Sigmoid colon (tissue), 7 donors: ENCODE measurements around the gene HOXA6. TPM values are rescaled to one million over a fixed set of nuclear protein-coding genes. Genes with fewer than 3 reads are reported as not detected.

Experiments
- DNase-seq: peaks from one replicate; pipeline ENCODE4 v3.0.0-alpha.2; 2019
- H3K27ac ChIP-seq, 4 donors: fragments of 200-600 bp; sonication (generic); one replicate each; pipeline ENCODE4 v1.5.1; 2016 to 2019; ENCODE audit warnings: mild to moderate bottlenecking in 1 of 4
- H3K27me3 ChIP-seq, 3 donors: fragments of 200-600 bp; sonication (generic); one replicate each; pipeline ENCODE4 v1.5.1; 2019; ENCODE audit warnings: mild to moderate bottlenecking in 1 of 3
- H3K36me3 ChIP-seq, 4 donors: fragments of 200-600 bp; sonication (generic); one replicate each; pipeline ENCODE4 v1.5.1; 2016 to 2019
- H3K4me1 ChIP-seq, 4 donors: fragments of 200-600 bp; sonication (generic); one replicate each; pipeline ENCODE4 v1.5.1; 2017 to 2019
- H3K4me3 ChIP-seq, 4 donors: fragments of 200-600 bp; sonication (generic); one replicate each; pipeline ENCODE4 v1.5.1; 2017 to 2019; ENCODE audit warnings: mild to moderate bottlenecking in 2 of 4, moderate library complexity in 1 of 4
- H3K9me3 ChIP-seq, 4 donors: fragments of 200-600 bp in 3 of 4; sonication (generic) in 3 of 4; one replicate each; pipeline versions ENCODE4 v1.5.1 to v1.6.1; 2013 to 2019
- EP300 ChIP-seq, 4 donors: sonication (generic); formaldehyde crosslinking; IDR thresholded peaks; one replicate each; pipeline ENCODE4 v1.6.1; 2017; ENCODE audit warnings: antibody characterized with exemption in 4 of 4
- POLR2A ChIP-seq, 2 donors: fragments of 450-650 bp; IDR thresholded peaks; one replicate each; pipeline ENCODE4 v1.6.1; 2016; ENCODE audit warnings: antibody characterized with exemption in 2 of 2, mild to moderate bottlenecking in 2 of 2, moderate library complexity in 2 of 2
- POLR2AphosphoS5 ChIP-seq, 4 donors: sonication (generic); formaldehyde crosslinking; IDR thresholded peaks; one replicate each; pipeline ENCODE4 v1.6.1; 2017; ENCODE audit warnings: antibody characterized with exemption in 4 of 4
- WGBS, 2 donors: extraction: QIAGEN DNeasy Blood & Tissue Kit; methylation state at CpG; one replicate each; pipeline ENCODE4 v1.1.7; 2013; 5-methylcytosine and 5-hydroxymethylcytosine counted together
- intact Hi-C: fragments of 100-400 bp; cut with DNase I; formaldehyde crosslinking; loops from one replicate; pipeline ENCODE4 v1.15.1; 2023
- polyA plus RNA-seq, 3 donors: library from polyadenylated mRNA; stranded (reverse); fragments of 200-250 nt; gene quantifications; one replicate each; pipeline ENCODE4 v1.2.3, GENCODE V29; 2013
- total RNA-seq, 4 donors: library from RNA; depleted of rRNA; stranded (reverse); fragments of >200 nt; gene quantifications; one replicate each; pipeline ENCODE4 v1.1.0, GENCODE V29; 2016
- TF ChIP-seq, protein P1 (sequence below), 4 experiments: fragments of 450-650 bp in 3 of 4; fragments of 200-600 bp in 1 of 4; IDR thresholded peaks; one replicate each; pipeline ENCODE4 v1.5.1; 2016 to 2019; ENCODE audit warnings: antibody characterized with exemption in 4 of 4, mild to moderate bottlenecking in 3 of 4, moderate library complexity in 2 of 4
- donor health status: healthy with polysubstance abuse.
- donor health status: Bipolar disorder and iron deficiency.
- donor health status: healthy.

The HOXA6 gene
- total and polyA plus RNA-seq, 7 donors: 1.6 to 10.0 (median 4.5) TPM; not detected in 1

DNA sequence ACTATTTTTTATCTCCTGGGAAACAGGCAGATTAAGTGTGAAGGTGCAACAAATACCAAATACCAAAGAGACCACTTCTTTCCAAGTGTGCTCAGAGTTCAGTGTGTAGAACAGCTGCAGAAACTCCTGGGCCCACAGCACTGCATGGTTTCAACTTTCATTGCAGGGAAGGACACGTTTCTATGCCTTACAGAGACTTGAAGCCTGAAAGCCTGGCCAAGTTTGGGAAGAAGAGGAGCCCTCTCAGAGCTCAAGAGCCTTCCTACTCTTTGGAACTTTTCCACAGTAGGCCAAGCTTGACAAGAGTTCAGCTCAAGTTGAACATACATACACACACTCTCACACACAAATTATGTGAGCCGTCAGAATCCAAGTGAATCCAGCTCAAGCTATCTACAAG lies 19.5 kb downstream of the HOXA6 start:
- TF ChIP-seq POLR2A (IDR thresholded peaks at IDR 0.05) (no peak), POLR2AphosphoS5 (IDR thresholded peaks at IDR 0.05) (peak in 3 of 4 donors; percentile 5 to 42 (median 36)), EP300 (IDR thresholded peaks at IDR 0.05) (no peak)
- TF ChIP-seq, protein P1, sequence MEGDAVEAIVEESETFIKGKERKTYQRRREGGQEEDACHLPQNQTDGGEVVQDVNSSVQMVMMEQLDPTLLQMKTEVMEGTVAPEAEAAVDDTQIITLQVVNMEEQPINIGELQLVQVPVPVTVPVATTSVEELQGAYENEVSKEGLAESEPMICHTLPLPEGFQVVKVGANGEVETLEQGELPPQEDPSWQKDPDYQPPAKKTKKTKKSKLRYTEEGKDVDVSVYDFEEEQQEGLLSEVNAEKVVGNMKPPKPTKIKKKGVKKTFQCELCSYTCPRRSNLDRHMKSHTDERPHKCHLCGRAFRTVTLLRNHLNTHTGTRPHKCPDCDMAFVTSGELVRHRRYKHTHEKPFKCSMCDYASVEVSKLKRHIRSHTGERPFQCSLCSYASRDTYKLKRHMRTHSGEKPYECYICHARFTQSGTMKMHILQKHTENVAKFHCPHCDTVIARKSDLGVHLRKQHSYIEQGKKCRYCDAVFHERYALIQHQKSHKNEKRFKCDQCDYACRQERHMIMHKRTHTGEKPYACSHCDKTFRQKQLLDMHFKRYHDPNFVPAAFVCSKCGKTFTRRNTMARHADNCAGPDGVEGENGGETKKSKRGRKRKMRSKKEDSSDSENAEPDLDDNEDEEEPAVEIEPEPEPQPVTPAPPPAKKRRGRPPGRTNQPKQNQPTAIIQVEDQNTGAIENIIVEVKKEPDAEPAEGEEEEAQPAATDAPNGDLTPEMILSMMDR (IDR thresholded peaks at IDR 0.05): no peak
- Histone ChIP-seq H3K9me3 (no peaks in the 10 kb centered on the region), H3K27ac (peak overlapping the region; percentile 91 to 99 (median 94)), H3K36me3 (no peaks in the 10 kb centered on the region), H3K27me3 (no peaks in the 10 kb centered on the region), H3K4me1 (peaks cover 0 to 74% (median 61%) of the 10 kb centered on the region in 4 donors), H3K4me3 (no peak overlapping the region)
- WGBS, 2 donors: 29 to 52% methylated on average over 2 of the region's 2 CpGs
- intact Hi-C loops: no loop called here
- DNase-seq: no peak

DNA sequence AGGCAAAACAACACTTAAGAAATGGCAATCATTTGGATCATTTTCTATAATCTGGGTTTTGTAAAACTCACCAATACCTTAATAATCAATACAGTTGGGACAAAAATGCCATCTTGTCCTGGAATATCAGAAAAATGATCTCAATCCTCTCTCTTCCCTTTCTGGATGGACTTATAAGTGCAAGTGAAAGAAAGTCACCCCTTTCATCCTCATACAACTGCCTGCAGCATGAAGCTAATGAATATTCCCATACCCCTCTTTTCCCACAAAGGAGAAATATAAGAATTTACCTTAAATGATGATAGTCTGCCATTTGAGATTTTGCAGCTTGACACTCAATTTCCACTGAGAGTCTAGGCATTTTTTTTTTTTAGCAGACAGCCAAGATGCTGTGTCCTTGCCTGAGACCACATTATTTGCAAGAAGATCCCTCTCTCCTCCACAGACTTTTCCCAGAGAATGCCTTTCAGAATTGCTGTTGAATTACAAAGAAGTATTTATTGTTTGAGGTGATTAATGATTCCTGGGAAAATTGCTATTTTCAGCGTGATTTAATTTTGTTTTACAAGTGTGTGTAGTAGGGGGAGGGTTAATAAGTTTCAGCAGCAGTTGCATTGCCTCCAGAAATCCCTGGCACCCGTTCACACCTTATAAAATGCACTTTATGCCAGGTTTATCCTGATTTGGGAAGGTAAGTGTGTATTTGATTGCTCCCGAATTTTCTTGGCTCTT lies 20.8 kb downstream of the HOXA6 start:
- 8 to 55% methylated on average over 3 of the region's 3 CpGs for WGBS, 2 donors
- Histone ChIP-seq H3K4me1 (peaks cover 0 to 71% (median 55%) of the 10 kb centered on the region in 4 donors), H3K9me3 (no peaks in the 10 kb centered on the region), H3K36me3 (peaks cover 0 to 5% (median under 1%) of the 10 kb centered on the region in 4 donors), H3K27me3 (no peaks in the 10 kb centered on the region), H3K4me3 (no peak overlapping the region), H3K27ac (peak overlapping the region; percentile 4 to 99 (median 92))
- TF ChIP-seq, protein P1 (IDR thresholded peaks at IDR 0.05): no peak
- TF ChIP-seq POLR2AphosphoS5 (IDR thresholded peaks at IDR 0.05) (no peak), POLR2A (IDR thresholded peaks at IDR 0.05) (no peak)
- no peak for DNase-seq
- intact Hi-C loops: no loop called here

DNA sequence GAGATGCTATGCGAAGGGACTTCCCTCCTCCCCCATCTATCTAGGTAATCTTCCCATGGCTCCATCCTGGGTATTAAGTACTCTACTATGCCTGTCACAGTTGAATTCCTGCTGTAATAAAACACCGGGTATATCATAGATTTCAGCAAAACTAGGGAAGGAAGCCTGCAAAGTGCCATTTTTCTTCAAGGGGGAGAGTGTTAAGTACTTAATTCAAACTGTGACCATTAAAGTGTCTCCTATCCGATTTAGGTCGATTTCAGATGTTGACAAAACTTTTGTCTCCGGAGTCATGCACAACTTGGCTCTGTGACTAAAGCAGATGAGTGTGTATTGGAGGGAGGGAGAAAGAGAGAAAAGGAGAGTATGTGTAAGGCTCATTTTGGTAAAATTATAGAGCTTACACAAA lies 21.6 kb downstream of the HOXA6 start:
- Histone ChIP-seq H3K27me3 (no peaks in the 10 kb centered on the region), H3K9me3 (no peaks in the 10 kb centered on the region), H3K4me3 (no peak overlapping the region), H3K36me3 (peaks cover 0 to 6% (median 2%) of the 10 kb centered on the region in 4 donors), H3K27ac (peak overlapping the region; percentile 16 to 99 (median 82)), H3K4me1 (peaks cover 0 to 65% (median 48%) of the 10 kb centered on the region in 4 donors)
- intact Hi-C loops: no loop called here
- 21 to 58% methylated on average over 5 of the region's 5 CpGs for WGBS, 2 donors
- DNase-seq: no peak
- TF ChIP-seq, protein P1 (IDR thresholded peaks at IDR 0.05): no peak
- TF ChIP-seq POLR2AphosphoS5 (IDR thresholded peaks at IDR 0.05) (no peak), POLR2A (IDR thresholded peaks at IDR 0.05) (no peak), EP300 (IDR thresholded peaks at IDR 0.05) (no peak)

DNA sequence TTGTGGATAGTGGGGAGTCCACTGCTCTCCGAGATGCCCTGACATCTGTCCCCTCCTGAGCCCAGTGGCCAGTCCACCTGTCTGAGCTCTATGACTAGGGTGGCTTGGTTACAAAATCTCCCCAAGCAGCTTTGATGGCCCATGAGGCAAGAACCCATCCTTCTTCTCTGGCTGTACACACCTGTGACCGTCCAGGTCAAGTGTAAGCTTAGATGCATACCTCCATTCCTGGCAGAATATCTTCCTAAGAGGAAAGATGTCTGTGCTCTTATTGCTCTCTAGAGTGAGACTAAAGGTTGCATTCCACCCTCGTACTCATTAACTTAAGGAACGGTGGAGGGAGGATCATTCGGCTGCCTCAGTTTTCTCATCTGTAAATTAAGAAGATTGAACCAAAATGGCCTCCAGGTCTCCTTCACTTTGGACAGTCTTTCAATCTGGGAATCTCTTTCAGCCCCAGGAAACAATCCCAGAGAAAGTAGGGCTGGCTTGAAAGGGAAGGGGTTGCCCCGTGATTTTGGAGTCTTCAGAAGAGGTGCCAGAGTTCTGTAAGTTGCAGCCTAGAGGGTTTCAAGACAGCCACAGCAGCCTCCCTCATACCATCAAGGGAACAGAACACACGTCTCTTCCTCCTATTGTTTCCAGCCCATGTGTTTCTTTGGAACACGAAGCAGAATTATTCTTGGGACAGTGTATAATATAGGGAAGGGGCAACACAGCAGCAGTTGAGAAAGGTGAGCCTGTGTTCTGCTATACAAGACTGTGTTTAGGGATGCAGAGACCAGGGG lies 22.5 kb downstream of the HOXA6 start:
- DNase-seq: no peak
- Histone ChIP-seq H3K27ac (peak overlapping the region; percentile 66 to 99 (median 82)), H3K27me3 (no peaks in the 10 kb centered on the region), H3K4me3 (no peak overlapping the region), H3K36me3 (peaks cover 0 to 6% (median 2%) of the 10 kb centered on the region in 4 donors), H3K4me1 (peaks cover 0 to 70% (median 54%) of the 10 kb centered on the region in 4 donors), H3K9me3 (no peaks in the 10 kb centered on the region)
- no peak for TF ChIP-seq EP300 (IDR thresholded peaks at IDR 0.05)
- TF ChIP-seq POLR2A (IDR thresholded peaks at IDR 0.05): no peak
- TF ChIP-seq, protein P1 (IDR thresholded peaks at IDR 0.05): no peak
- no peak for TF ChIP-seq POLR2AphosphoS5 (IDR thresholded peaks at IDR 0.05)
- intact Hi-C loops: no loop called here
- 21 to 73% methylated on average over 8 of the region's 8 CpGs for WGBS, 2 donors
